Thyroid gland (tissue), 4 donors: Measurements from ENCODE around the gene TRIM26.

ENCODE experiments used
- POLR2A ChIP-seq, 2 donors: fragments of 450-650 bp; IDR thresholded peaks; one replicate each; pipeline ENCODE4 v1.6.1; 2017; ENCODE audit warnings: antibody characterized with exemption in 2 of 2, mild to moderate bottlenecking in 2 of 2, moderate library complexity in 1 of 2
- TF ChIP-seq, protein P1 (sequence below), 6 experiments: fragments of 200-600 bp in 3 of 6; fragments of 450-650 bp in 3 of 6; sonication (generic) in 3 of 6; IDR thresholded peaks; one replicate each; pipeline ENCODE4 v1.5.1; 2016 to 2019; ENCODE audit warnings: antibody characterized with exemption in 6 of 6, mild to moderate bottlenecking in 2 of 6, inconsistent platforms in 1 of 6, moderate library complexity in 1 of 6

DNA sequence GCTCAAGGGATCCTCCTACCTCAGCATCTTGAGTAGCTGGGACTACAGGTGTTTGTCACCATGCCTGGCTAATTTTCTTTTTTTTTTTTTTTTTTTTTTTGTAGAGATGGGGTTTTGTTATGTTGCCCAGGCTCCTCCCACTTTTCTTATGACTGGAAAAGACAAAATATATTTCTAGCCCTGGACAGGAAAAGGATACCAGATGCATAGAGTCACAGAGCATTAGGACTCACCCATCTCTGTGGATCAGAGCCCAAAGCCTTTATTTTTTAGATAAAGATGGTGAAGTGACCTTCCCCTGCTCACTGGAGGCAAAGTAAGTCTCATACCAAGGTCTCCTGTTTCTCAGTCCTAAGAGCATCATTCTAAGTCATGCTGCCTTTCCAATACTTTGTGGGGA lies 55.6 kb downstream of the TRIM26 start:
- TF ChIP-seq, protein P1, sequence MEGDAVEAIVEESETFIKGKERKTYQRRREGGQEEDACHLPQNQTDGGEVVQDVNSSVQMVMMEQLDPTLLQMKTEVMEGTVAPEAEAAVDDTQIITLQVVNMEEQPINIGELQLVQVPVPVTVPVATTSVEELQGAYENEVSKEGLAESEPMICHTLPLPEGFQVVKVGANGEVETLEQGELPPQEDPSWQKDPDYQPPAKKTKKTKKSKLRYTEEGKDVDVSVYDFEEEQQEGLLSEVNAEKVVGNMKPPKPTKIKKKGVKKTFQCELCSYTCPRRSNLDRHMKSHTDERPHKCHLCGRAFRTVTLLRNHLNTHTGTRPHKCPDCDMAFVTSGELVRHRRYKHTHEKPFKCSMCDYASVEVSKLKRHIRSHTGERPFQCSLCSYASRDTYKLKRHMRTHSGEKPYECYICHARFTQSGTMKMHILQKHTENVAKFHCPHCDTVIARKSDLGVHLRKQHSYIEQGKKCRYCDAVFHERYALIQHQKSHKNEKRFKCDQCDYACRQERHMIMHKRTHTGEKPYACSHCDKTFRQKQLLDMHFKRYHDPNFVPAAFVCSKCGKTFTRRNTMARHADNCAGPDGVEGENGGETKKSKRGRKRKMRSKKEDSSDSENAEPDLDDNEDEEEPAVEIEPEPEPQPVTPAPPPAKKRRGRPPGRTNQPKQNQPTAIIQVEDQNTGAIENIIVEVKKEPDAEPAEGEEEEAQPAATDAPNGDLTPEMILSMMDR (IDR thresholded peaks at IDR 0.05) = no peak
- TF ChIP-seq POLR2A (IDR thresholded peaks at IDR 0.05) = no peak
